Measurements from ENCODE around the gene TSPEAR.
"Not testable (repeated sequence)": the region's sequence is repeated elsewhere in the genome, so short reads cannot be mapped to it uniquely, and the experiment has no call there.

Gene TSPEAR

DNA sequence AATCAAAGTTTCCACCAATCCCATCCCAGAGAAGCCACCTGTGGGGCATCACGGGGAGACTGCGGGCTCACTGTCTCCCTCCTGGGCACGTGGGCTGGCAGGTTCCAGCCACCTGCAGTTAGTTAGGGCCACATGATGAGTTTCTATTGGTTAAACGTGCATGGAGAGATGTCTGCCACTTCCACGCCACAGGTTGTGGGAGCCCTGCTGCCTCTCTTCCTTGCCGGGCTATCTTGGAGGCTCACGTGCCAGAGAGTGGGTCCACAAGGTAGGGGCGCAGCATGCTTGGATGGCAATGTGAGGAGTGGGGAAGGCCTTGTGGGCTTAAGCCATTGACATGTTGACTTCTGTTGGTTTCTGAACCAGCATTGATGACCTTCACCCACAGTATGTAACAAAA lies 107.5 kb downstream of the TSPEAR start:
- DNase-seq (ENCODE audit: low read depth) = no peak

DNA sequence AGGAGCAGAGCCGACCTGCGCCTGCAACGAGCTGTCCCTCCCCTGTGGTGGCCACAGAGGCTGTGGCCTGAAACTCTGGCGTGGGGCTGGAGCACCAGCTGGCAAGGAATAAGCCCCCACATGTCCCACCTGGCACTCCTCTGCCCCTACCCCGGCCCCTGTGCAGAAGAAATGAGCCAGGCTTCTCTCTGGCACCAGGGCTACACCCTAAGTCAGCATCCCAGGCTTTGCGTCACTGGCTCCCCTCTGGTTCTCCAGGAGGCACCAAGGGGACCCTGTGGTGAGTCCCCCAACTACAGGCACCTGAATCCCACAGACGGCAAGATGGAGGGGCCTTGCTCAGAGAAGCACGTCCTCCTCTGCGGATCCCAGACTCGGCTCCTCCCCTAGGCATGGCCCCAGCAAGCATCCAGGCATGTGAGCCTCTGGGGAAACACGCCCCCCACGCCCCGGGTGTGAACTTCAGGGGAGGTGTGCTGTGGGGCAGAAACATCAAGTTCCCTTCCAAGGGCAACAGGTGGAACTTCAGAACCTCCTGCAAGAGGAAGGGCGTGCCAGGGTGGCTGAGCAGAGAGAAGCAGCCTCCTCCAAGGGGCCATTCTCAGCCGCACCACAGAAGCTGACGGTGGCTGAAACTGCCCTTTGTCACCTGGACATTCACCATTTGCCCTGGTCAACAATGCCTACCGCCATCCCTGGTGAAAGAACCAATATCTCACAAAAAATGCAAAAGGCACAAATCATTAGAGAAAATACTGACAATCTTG lies 108.1 kb downstream of the TSPEAR start:
- no peak for DNase-seq (ENCODE audit: low read depth)

DNA sequence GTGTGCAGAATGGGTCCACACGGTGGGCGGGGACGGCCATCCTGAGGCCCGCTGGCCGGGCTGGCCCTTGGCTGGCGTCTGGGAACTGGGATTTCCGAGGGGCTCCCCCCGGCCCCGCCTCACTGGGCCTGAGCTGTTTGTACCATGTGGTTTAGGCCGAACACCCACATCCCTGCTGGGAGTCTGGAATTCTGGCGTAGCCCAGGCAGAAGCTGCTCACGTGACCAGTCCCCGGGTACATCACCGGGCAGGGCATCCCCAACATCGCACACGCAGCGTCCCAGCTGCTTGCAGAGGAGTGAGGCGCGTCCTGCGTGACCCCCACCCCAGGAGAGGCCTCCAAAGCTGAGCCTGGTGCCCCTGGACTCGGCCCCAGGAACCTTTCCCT lies 108.9 kb downstream of the TSPEAR start:
- DNase-seq (ENCODE audit: low read depth) = no peak

DNA sequence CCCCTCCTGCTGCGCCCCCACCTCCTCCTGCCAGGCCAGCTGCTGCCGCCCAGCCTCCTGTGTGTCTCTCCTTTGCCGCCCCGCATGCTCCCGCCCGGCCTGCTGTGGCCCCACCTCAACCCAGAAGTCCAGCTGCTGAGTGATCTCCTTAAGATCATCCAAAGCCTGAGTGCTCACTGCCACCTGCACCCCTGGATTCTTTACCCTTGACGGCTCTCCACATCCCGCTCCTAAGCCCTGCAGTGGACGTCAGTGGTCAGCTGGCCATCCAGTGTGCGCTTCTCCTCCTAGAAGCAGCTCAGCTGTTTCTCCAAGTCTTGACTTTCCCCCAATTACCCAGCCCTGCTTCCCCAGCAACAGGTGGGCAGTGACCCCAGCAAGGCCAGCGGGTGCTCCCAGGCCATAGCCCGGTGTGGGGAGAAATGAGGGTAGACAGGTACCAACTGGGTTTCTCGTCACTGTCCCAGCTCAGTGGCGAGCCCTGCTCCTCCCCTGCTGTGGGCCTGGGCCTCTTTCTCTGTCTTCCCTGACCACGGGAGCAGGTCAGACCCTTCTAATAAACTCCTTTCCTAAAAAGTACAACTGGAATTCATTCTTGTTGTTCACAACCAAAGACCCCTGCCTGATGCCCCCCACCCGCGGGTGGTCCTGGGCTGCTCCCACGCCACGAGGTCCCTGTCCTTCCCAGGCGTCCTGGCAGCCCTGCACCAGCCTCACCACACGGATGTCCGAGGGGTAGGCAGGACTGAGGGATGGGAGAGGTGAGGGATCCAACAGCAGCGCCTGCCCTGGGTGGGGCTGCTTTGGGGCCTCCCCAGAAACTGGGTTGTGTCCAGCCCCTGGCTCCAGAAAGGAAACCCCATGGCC lies 109.5 kb downstream of the TSPEAR start:
- no peak for DNase-seq (ENCODE audit: low read depth)

DNA sequence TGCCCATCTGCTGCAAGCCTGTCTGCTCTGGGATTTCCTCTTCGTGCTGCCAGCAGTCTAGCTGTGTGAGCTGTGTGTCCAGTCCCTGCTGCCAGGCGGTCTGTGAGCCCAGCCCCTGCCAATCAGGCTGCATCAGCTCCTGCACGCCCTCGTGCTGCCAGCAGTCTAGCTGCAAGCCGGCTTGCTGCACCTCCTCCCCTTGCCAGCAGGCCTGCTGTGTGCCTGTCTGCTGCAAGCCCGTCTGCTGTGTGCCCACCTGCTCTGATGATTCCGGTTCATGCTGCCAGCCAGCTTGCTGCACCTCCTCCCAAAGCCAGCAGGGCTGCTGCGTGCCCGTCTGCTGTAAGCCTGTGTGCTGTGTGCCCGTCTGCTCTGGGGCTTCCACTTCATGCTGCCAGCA lies 110.3 kb downstream of the TSPEAR start:
- not testable (repeated sequence) for DNase-seq (ENCODE audit: low read depth)

DNA sequence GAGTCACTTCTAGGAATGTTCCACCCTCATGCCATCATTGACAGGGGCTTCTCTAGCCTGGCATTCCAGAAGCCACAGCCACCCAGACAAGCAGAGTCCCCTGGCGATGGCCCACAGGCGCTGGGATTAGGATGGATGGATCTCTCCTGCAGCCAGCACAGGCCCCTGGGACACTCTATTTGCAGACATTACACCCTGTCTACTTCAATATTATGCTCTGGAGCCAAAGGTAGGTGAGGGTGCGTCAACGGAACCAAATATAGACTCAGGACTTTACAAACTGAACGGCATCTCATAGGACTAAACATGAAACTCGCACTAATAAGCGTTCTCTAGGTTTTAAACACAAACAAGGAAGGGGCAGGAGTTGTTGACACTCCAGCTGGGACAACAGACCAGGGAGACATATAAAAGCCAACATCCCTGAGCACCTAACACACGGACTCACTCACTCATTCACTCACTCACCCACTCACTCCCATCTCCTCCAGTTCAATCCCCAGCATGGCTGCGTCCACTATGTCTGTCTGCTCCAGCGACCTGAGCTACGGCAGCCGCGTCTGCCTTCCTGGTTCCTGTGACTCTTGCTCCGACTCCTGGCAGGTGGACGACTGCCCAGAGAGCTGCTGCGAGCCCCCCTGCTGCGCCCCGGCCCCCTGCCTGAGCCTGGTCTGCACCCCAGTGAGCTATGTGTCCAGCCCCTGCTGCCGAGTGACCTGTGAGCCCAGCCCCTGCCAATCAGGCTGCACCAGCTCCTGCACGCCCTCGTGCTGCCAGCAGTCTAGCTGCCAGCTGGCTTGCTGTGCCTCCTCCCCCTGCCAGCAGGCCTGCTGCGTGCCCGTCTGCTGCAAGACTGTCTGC lies 111.0 kb downstream of the TSPEAR start, which contains the start of gene KRTAP10-7:
Gene KRTAP10-7, plus strand, starts transcription at position 480 of the 861 bp plus-strand sequence. Its CDS starts 25 bp downstream, at position 505.
- not testable (repeated sequence) for DNase-seq (ENCODE audit: low read depth)

DNA sequence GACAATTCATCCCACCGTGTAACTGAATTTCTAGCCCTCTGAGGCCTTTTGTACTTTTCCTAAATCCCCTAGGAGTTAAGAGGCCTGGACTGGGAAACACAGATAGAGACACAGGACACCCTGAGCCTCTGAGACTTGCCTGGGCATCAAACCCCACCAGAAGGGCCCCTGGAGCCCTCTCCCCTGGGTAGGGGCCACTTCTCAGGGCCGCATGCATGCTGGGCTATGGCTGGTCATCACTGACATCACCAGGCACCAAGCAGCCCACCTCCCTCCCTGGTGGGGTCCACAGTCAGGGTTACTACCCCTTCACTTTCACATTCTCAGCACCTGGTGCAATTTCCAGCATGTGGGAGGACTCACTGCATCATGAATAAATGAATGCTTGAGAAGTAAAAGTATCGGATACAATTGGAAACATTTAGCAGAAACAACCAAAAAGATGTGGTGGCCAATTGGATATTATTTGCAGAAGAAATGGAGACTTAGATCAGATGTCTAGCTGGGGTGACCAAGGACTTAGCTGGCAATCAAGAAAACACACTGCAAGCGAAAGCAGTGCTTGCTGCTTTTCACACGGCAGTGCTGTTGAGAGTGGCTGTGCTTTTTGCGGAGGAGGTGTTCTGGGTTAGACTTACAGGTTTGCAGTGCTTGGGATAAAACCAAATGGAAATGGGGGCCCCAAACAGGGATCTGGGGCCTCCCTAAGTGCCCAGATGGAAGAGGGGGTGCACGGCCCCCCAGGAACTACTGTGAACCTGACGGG lies 111.9 kb downstream of the TSPEAR start:
- no peak for DNase-seq (ENCODE audit: low read depth)

DNA sequence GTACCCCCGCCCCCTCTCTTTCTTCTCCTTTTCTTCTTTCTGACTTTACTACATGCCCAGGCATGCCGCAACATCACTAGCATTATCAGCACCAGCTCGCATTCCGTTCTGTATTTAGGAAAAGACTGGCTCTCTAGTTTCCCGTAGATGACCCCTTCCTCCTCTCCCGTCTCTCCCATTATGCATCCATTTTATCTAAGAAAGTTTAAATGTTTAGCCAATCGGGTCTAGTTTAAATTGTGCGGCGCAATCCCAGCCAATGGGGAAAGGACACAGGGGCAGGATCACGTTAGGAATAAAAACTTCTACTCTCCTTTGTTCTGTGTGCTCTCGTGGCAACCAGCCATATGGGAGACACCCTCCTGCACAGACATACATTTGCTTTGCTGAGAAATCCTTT lies 113.3 kb downstream of the TSPEAR start:
- DNase-seq (ENCODE audit: low read depth) = no peak

DNA sequence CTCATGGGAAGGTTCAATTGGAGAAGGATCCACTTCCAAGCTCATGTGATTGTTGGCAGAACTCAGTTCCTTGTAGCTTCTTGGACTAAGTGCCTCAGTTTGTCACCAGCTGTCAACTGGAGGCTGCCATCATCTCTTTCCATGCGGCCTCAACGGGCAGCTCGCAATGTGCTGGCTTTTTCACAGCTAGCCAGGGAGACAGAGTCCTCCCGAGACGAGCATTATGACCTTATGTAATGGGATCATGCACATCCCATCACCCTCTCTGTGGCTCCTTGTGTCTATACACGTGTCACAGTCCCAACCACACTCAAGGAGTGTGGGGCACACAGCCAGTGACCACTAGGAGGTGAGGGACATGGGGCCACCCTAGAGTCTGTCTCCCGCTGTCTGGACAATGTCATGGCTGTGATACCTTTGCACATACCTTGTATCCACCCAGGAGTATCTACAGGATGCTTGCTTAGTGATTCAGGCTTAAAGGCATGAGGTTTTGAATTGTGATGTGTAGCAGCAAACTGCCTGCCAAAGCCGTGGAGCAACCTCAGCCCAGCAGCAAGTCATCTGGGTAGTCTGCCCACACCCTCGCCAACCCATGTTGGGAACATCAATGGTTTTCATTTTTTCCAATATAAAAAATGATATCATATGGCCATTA lies 115.2 kb downstream of the TSPEAR start:
- DNase-seq (ENCODE audit: low read depth) = no peak

DNA sequence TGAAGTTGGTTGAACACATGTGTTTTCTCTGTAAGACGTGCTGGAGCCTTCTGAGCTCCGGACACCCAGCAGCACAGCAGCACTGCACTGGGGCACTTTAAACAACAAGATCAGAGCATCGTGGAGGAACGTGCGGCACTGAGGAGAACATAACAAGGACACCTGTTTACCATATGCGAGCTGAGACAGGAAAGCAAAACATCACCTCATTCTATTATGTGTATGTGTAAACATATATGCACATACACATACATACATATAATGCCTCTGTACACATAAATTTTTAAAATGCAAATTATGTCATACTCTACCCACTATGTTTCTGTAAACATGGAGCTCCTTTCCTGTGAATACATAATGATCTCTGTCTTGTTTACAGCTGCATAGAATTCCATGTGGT lies 115.8 kb downstream of the TSPEAR start:
- no peak for DNase-seq (ENCODE audit: low read depth)

DNA sequence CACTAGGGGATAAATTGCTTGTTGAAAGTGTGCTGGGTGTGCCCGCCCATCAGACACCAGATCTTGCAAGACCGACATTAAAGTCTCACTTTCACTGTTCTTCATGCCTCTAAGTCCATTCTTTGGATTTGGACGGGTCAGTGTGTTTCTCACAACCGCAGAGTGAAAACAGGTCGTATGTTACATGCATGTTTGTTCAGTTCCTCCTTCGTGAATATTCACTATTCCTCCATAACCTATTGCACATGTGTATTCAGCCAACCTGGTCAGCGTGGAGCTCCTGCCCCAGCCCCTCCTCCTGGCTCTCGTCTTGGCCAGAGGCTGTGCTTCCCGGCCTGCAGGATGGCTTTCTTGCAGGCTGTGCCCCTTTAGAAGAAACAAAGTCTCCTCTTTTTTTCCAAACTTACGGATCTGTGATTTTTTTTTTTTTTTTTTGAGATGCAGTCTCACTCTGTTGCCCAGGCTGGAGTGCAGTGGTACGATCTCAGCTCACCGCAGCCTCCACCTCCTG lies 116.9 kb downstream of the TSPEAR start:
- no peak for DNase-seq (ENCODE audit: low read depth)

DNA sequence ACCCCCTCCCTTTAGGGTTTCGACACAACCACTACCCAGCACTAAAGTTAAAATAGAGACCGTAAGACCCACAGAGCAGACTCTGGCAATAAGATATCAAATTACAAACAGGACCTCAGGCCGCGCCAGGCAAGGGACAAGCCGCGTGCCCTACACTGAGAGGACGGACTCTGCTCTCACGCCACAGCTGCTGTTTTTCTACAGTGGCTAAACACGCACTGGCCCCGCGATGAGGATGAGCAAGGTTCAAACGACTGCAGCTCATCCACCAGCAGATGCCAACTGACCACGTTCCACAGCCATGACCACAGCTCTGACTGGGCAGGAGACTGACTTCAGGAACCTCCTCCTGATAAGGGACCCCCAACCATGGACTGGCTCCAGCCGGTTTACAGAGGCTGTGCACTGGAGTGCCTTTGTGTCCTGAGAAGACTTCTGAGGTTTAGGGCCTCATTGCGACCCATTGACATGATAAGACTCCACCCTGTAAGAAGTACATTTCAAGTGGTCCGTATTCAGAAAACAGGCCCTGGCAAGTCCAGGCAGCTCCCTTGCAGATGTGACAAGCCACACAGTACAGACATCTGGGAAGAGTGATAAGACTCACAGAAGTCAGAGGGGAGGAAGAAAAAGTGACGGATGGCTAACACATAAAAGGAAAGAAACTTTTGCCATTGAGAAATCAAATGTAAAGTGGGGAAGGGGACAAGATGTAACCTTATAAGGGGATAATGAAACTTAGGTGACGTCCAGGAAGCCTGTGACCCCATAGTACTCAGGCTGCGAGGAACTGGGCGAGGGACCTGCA lies 117.6 kb downstream of the TSPEAR start:
- no peak for DNase-seq (ENCODE audit: low read depth)

DNA sequence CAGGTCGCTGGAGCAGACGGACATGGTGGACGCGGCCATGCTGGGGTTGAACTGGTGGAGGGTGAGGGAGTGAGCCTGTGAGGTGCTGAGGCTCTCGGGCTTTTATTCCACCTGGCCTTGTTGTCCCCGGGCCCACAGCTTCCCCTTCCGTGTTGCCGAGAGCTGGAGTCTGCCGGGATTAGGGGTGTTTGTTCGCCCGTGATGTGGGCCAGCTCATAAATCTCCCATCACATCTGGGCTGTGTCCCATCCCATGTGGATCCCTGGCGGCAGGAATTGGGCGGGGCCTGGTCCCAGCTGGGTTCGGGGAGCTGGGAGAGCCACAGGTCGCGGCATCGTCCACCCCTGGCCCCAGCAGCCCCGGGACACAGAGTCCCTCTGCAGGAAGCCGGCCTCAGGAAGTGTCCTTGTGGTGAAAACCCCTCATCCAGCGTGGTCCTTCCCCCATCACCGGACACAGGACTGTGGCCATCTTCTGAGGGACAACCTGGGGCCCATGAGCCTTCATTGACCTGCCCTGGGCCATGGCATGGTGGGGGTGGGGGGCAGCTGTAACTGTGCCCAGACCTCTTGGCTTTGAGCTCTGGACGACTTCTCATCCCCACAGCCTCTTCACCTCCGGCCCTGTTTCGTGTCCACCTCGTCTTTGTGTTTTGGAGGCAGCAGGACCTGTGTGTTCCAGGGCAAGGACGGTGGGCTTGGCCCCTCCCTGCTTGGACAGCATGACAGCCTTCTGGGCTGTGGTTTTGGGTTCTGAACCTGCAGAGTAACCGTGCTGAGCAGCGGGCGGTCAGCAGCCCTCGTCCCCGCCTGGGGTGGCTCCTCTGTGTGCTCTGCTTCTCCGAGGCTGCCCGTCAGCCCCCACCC lies 118.7 kb downstream of the TSPEAR start, which contains the start of gene KRTAP10-6:
Gene KRTAP10-6, minus strand, starts transcription at position 60 of the 866 bp plus-strand sequence. Its CDS starts 21 bp downstream, at position 39.
- DNase-seq (ENCODE audit: low read depth) = no peak

DNA sequence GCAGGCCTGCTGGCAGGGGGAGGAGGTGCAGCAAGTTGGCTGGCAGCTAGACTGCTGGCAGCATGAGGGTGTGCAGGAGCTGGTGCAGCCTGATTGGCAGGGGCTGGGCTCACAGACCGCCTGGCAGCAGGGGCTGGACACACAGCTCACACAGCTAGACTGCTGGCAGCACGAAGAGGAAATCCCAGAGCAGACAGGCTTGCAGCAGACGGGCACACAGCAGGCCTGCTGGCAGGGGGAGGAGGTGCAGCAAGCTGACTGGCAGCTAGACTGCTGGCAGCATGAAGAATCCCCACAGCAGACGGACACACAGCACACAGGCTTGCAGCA lies 119.6 kb downstream of the TSPEAR start:
- DNase-seq (ENCODE audit: low read depth) = not testable (repeated sequence)

DNA sequence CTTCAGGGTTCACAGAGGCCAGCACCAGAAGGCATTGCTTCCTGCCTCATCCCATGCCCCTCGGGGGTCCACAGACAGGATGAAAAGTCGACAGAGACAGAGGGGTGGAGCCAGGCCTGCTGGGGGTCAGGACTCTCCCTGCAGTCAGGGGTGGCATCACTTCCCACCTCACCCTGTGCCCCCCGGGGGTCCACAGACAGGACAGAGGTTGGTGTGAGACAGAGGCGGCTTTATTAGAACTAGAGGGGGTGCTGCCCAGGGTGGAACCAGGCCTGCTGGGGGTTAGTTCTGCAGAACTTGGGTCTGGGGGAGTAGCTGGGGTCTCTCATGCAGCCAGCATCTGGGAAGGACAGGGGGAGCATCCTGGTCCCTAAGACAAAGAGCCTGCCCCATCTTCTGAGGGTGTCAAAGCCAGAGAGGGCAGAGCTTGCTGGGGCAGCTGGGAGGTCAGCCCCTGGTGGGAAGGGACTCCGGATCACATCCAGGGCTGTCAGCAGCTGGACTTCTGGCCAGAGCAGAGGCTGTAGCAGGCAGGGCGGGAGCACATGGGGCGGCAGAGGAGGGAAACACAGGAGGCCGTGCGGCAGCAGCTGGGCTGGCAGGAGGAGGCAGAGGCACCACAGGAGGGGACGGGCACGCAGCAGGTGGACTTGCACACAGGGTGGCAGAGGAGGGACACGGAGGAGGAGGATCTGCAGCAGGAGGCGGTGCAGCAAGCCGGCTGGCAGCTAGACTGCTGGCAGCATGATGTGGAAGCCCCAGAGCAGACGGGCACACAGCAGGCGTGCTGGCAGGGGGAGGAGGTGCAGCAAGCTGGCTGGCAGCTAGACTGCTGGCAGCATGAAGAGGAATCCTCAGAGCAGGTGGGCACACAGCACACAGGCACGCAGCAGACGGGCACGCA lies 120.2 kb downstream of the TSPEAR start:
- DNase-seq (ENCODE audit: low read depth) = not testable (repeated sequence)

DNA sequence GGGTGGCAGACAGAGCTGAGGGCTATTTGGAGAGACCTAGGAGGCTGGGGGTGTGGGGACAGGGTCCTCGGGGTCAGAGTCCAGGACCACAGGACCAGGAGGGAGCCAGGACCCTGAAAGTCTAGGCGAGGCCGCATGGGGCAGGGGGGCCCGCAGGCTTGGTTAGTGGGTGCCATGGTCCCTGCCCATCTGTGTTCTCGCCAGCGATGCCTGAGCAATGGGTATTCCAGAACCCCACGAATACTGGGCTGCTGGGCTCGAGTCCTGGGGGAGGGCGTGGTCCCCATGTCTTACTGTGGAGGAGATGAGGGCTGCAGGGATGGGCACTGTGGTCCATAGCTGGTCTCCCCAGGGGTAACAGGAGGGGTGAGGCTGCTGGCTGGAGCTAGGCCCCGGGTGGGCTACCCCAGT lies 121.1 kb downstream of the TSPEAR start:
- no peak for DNase-seq (ENCODE audit: low read depth)

DNA sequence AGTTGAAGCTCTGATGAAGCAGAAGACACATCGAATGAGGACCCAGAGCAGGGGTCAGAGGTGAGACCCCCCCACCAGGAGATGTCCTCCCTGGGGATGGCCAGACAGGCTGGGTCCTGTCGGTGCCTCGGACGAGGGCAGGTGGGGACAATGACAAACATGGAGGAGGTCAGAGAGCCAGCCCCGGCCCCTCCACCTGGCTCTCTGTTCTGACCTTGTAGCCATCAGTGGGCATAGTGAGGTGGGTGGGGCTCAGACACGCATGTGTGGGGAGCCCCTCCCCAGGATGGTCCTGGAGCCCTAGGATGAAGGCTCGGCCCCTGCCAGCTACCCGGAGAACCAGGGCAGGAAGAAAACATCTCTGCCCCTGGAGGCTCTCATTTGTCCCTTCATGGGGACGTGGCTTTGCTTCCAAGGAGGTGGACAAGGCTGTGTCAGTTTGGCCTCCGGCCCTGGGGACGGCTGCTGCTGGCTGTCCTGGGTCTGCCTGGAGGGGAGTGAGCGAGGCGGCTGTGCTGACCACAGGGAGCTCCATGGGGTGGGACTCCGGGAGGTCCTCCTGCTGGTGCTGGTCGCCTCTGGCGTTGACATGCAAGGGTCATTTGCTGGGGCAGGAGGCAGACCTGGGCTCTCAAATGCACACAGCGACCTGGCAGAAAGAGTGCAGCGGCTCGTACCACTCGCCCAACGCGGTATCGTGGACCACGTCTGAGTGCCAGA lies 121.6 kb downstream of the TSPEAR start:
- no peak for DNase-seq (ENCODE audit: low read depth)

Measured in amniotic epithelial cell (primary cell).